K562 (cell line): Measurements from ENCODE around the gene IMMP2L. TPM values are rescaled to one million over a fixed set of nuclear protein-coding genes. Genes with fewer than 3 reads are reported as not detected.

Experiments used
- ATAC-seq: fragments of 200-7000 bp; cut with Tn5 transposase; 3 replicates; pipeline ENCODE4 v1.9.1; 2020; ENCODE audit warnings: moderate library complexity
- BruUV-seq: library from RNA; stranded (reverse); fragments of 400-500 nt; replicated peaks from 2 replicates; lab custom pipeline; 2021; lab: Mats Ljungman, UMichigan
- CTCF ChIA-PET: fragments of 300-600 bp; formaldehyde crosslinking; extraction: SDS; loops from one replicate; lab custom pipeline; 2021; ENCODE audit warnings: low intra/inter-chr PET ratio; lab: Yijun Ruan, JAX
- POLR2A ChIA-PET: fragments of 300-600, 350-650 bp; sonication (Branson Sonifier 250); formaldehyde crosslinking; extraction: SDS; loops from one replicate; lab custom pipeline; 2021; ENCODE audit warnings: antibody characterized with exemption, inconsistent platforms; lab: Yijun Ruan, JAX
- DNase-seq, 4 experiments: peaks; one replicate each; pipeline versions ENCODE4 v3.0.0 to v3.0.0-alpha.2; 2011 to 2018; ENCODE audit warnings: low spot score in 3 of 4, mixed read lengths in 3 of 4; ENCODE audit errors: extremely low read depth in 1 of 4
- FAIRE-seq: peaks from 2 replicates; lab custom pipeline; 2011; peaks lifted over from hg19 to GRCh38; lab: Jason Lieb, UNC
- H2AFZ ChIP-seq: 2 replicates; pipeline ENCODE4 v1.6.0; 2011; ENCODE audit warnings: low read depth, low read length, control low read depth, inconsistent platforms
- H3K27ac ChIP-seq: fragments of 200-600 bp; 3 replicates; pipeline ENCODE4 v1.8.0; 2011; ENCODE audit warnings: low read depth, mild to moderate bottlenecking, control low read depth, inconsistent platforms, low read length, moderate library complexity, mixed read lengths; ENCODE audit errors: extremely low read depth
- H3K27me3 ChIP-seq, 2 experiments: fragments of 300-600 bp in 1 of 2; 2 replicates in 1 of 2; 3 replicates in 1 of 2; pipeline versions ENCODE4 v1.6.0 to v1.8.0; 2011; ENCODE audit warnings: inconsistent platforms in 2 of 2, low read length in 2 of 2, mild to moderate bottlenecking in 1 of 2, mixed read lengths in 1 of 2, moderate library complexity in 1 of 2; ENCODE audit not compliant: control insufficient read depth in 2 of 2, insufficient read depth in 2 of 2
- H3K36me3 ChIP-seq: fragments of 300-600 bp; 3 replicates; pipeline ENCODE4 v1.8.0; 2011; ENCODE audit warnings: mild to moderate bottlenecking, low read length, inconsistent platforms; ENCODE audit not compliant: control insufficient read depth, insufficient read depth
- H3K4me1 ChIP-seq, 2 experiments: fragments of 200-600 bp in 1 of 2; replicated peaks in 1 of 2; 2 replicates in 1 of 2; 3 replicates in 1 of 2; pipeline versions ENCODE4 v1.5.1 to v1.8.0; 2011; ENCODE audit warnings: inconsistent platforms in 2 of 2, low read length in 2 of 2, mild to moderate bottlenecking in 1 of 2, mixed read lengths in 1 of 2, moderate library complexity in 1 of 2; ENCODE audit not compliant: control insufficient read depth in 2 of 2, insufficient read depth in 2 of 2
- H3K4me2 ChIP-seq: 2 replicates; pipeline ENCODE4 v1.6.1; 2011; ENCODE audit warnings: low read length, control low read depth, inconsistent platforms, mixed read lengths; ENCODE audit not compliant: insufficient read depth
- H3K4me3 ChIP-seq: fragments of 200-600 bp; sonication (generic), shearing (Covaris generic); 2 replicates; pipeline ENCODE4 v1.5.1; 2016; ENCODE audit warnings: control low read depth, inconsistent platforms
- H3K79me2 ChIP-seq: fragments of 200-600 bp; 3 replicates; pipeline ENCODE4 v1.8.0; 2011; ENCODE audit warnings: low read length, inconsistent platforms; ENCODE audit not compliant: control insufficient read depth, insufficient read depth
- H3K9ac ChIP-seq, 2 experiments: 2 replicates each; pipeline versions ENCODE4 v1.6.0 to v1.6.1; 2011; ENCODE audit warnings: low read depth in 2 of 2, low read length in 2 of 2, control low read depth in 1 of 2, inconsistent platforms in 1 of 2, mild to moderate bottlenecking in 1 of 2, mixed read lengths in 1 of 2; ENCODE audit not compliant: insufficient read depth in 1 of 2
- H3K9me1 ChIP-seq: one replicate; pipeline ENCODE4 v1.6.0; 2011; ENCODE audit warnings: inconsistent platforms, mild to moderate bottlenecking, low read length, moderate library complexity; ENCODE audit not compliant: control insufficient read depth, insufficient read depth
- H3K9me3 ChIP-seq: replicated peaks from 2 replicates; pipeline ENCODE4 v1.5.1; 2011; ENCODE audit warnings: low read depth, low read length, inconsistent platforms; ENCODE audit not compliant: control insufficient read depth, insufficient read depth
- H4K20me1 ChIP-seq: replicated peaks from 2 replicates; pipeline ENCODE4 v1.6.1; 2011; ENCODE audit warnings: low read length, inconsistent platforms, mixed read lengths; ENCODE audit not compliant: control insufficient read depth, insufficient read depth
- CBX8 ChIP-seq: fragments of 200-600 bp; sonication (generic); IDR thresholded peaks from 2 replicates; pipeline ENCODE4 v1.6.1; 2012; ENCODE audit warnings: borderline replicate concordance, mixed run types, low read depth, mild to moderate bottlenecking, moderate library complexity, mixed read lengths, low read length, control low read depth, inconsistent platforms; ENCODE audit not compliant: poor library complexity, severe bottlenecking; ENCODE audit errors: extremely low read depth
- CEBPB ChIP-seq: fragments of 450-650 bp; IDR thresholded peaks from 2 replicates; pipeline ENCODE4 v1.6.1; 2016; ENCODE audit warnings: missing genetic modification characterization, missing compliant biosample characterization
- CEBPG ChIP-seq, 3 experiments: fragments of 200-800 bp in 1 of 3; sonication (Bioruptor generic) in 1 of 3; sonication (generic) in 1 of 3; formaldehyde crosslinking in 1 of 3; IDR thresholded peaks in 2 of 3; conservative IDR thresholded peaks in 1 of 3; 2 replicates each; pipeline versions ENCODE4 v1.6.1 to v1.8.0; 2016 to 2022; ENCODE audit warnings: missing compliant biosample characterization in 2 of 3, missing genetic modification characterization in 2 of 3, mild to moderate bottlenecking in 1 of 3, missing genetic modification reagents in 1 of 3
- CHD1 ChIP-seq: fragments of 200-600 bp; sonication (generic); IDR thresholded peaks from one replicate; pipeline ENCODE4 v1.6.1; 2012; ENCODE audit warnings: mild to moderate bottlenecking, moderate library complexity, low read length, inconsistent platforms
- ELF2 ChIP-seq: fragments of 250-450 bp; sonication (Bioruptor Pico); IDR thresholded peaks from 2 replicates; pipeline ENCODE4 v1.5.0; 2021; ENCODE audit warnings: mild to moderate bottlenecking
- HNRNPUL1 ChIP-seq: fragments of 200-400 bp; formaldehyde crosslinking; IDR thresholded peaks from 2 replicates; pipeline ENCODE4 v1.6.1; 2017; ENCODE audit warnings: low read length
- KLF1 ChIP-seq: fragments of 450-650 bp; IDR thresholded peaks from 2 replicates; pipeline ENCODE4 v1.6.1; 2016; ENCODE audit warnings: missing genetic modification characterization, missing compliant biosample characterization
- NR2C1 ChIP-seq, 2 experiments: fragments of 450-650 bp; IDR thresholded peaks; 2 replicates each; pipeline ENCODE4 v1.6.1; 2017; ENCODE audit warnings: mild to moderate bottlenecking in 2 of 2, antibody characterized with exemption in 1 of 2, inconsistent platforms in 1 of 2, missing compliant biosample characterization in 1 of 2, missing genetic modification characterization in 1 of 2
- RUNX1 ChIP-seq: sonication (generic); IDR thresholded peaks from 2 replicates; pipeline ENCODE4 v1.6.1; 2016; ENCODE audit warnings: antibody characterized with exemption, low read depth
- SP2 ChIP-seq: IDR thresholded peaks from 2 replicates; pipeline ENCODE4 v1.6.1; 2011; ENCODE audit warnings: mild to moderate bottlenecking, low read depth, low read length, moderate library complexity; ENCODE audit not compliant: poor library complexity, severe bottlenecking; ENCODE audit errors: extremely low read depth
- SRSF9 ChIP-seq: fragments of 200-400 bp; formaldehyde crosslinking; IDR thresholded peaks from 2 replicates; pipeline ENCODE4 v1.6.1; 2017; ENCODE audit warnings: low read depth, low read length, borderline replicate concordance
- THAP12 ChIP-seq: fragments of 250-450 bp; sonication (Bioruptor Pico); IDR thresholded peaks from 2 replicates; pipeline ENCODE4 v1.9.0; 2021; ENCODE audit warnings: mild to moderate bottlenecking, inconsistent platforms
- TRIM24 ChIP-seq, 2 experiments: fragments of 450-650 bp; IDR thresholded peaks; 2 replicates each; pipeline ENCODE4 v1.6.1; 2016
- ZNF347 ChIP-seq: fragments of 450-650 bp; formaldehyde crosslinking; IDR thresholded peaks from 2 replicates; pipeline ENCODE4 v1.4.0; 2020; ENCODE audit warnings: low read depth, mild to moderate bottlenecking, moderate library complexity
- WGBS: fragments of 100-300 bp; shearing (Covaris generic); methylation state at CpG from one replicate; pipeline ENCODE4 v1.1.6; 2016; ENCODE audit warnings: low coverage, mixed read lengths; ENCODE audit not compliant: insufficient coverage; ENCODE audit errors: missing lambda C conversion rate; 5-methylcytosine and 5-hydroxymethylcytosine counted together
- in situ Hi-C: fragments of 300-500 bp; cut with MboI; formaldehyde crosslinking; loops from 4 replicates; pipeline ENCODE4 v1.15.0; 2018; ENCODE audit warnings: inconsistent platforms, mixed read lengths
- intact Hi-C: fragments of 100-400 bp; cut with micrococcal nuclease; formaldehyde crosslinking; loops from 2 replicates; pipeline ENCODE4 v1.14.2; 2022
- polyA plus RNA-seq, 8 experiments: library from polyadenylated mRNA; depleted of rRNA in 4 of 8; stranded (reverse) in 5 of 8; unstranded in 3 of 8; fragments of >200 nt; fragmentation: Nextera tagmentation in 2 of 8; fragmentation: Illumina TruSeq in 1 of 8; extraction: Ambion mirVana in 2 of 8; extraction: Trizol in 1 of 8; gene quantifications; 2 replicates each; pipeline versions ENCODE4 v1.2.1 to v1.2.3, GENCODE V29; 2011 to 2014; ENCODE audit warnings: inconsistent platforms in 1 of 8, missing spikeins in 1 of 8
- total RNA-seq, 7 experiments: library from RNA; depleted of rRNA in 6 of 7; stranded (reverse); fragments of >200 nt in 6 of 7; fragmentation: Illumina TruSeq in 2 of 7; extraction: Trizol in 2 of 7; gene quantifications; 2 replicates each; pipeline versions ENCODE4 v1.2.1 to v1.2.3, GENCODE V29; 2011 to 2021; ENCODE audit warnings: low replicate concordance in 1 of 7
- TF ChIP-seq, protein P1 (sequence below): IDR thresholded peaks from 2 replicates; pipeline ENCODE4 v1.6.1; 2012; ENCODE audit warnings: low read depth, low read length, improper control_type of control experiment, borderline replicate concordance
- TF ChIP-seq, protein P2 (sequence below): fragments of 450-650 bp; IDR thresholded peaks from 2 replicates; pipeline ENCODE4 v1.6.1; 2016; ENCODE audit warnings: missing biosample characterization, missing genetic modification characterization

The IMMP2L gene
- total and polyA plus RNA-seq, 9 of the 15 experiments (the other 6 are each of a cell fraction or from before 2014, with no cell fraction given), result 29.7 to 116 (median 53.0) TPM

DNA sequence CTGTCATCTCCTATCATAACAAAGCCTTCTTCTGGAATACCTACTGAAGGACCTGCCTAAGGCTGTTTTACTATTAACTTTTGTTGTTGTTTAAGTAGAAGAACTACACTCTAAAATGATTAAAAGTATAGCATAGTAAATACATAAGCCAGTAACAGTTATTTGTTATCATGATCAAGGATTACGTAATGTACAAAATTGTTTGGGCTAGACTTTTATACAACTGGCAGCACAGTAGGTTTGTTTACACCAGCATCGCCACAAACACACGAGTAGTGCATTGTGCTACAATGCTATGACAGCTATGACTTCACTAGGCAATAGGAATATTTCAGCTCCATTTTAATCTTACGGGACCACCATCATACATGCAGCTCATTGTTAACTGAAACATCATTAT is 302.3 kb downstream of the IMMP2L start:
- FAIRE-seq (no peak), DNase-seq (no peak), ATAC-seq (no peak)
- H4K20me1 ChIP-seq, result no peaks in the 10 kb centered on the region
- H3K27ac ChIP-seq, result no peak overlapping the region
- no peak overlapping the region for H3K4me2 ChIP-seq
- in situ Hi-C loops (no loop called here), intact Hi-C loops (no loop called here)
- no peak overlapping the region for H3K9ac ChIP-seq
- no peaks in the 10 kb centered on the region for H3K36me3 ChIP-seq
- peaks cover 0 to 5% of the 10 kb centered on the region in 2 experiments; a peak in 2 of 5 replicates for H3K4me1 ChIP-seq
- POLR2A ChIA-PET, result no interaction called here
- H3K9me3 ChIP-seq, result no peaks in the 10 kb centered on the region
- no peak overlapping the region for H3K4me3 ChIP-seq
- BruUV-seq, result no TSS peak
- H3K9me1 ChIP-seq, result no peaks in the 10 kb centered on the region
- TF ChIP-seq CBX8 (no peak), TRIM24 (IDR thresholded peaks at IDR 0.05) (0 out of 4 replicates have a peak, but pooled peaks have one; percentile 26 to 28), ELF2 (CRISPR knock-in tag) (no peak), ZNF347 (CRISPR knock-in tag) (no peak), CEBPB (peak; percentile 95), SP2 (no peak), CHD1 (no peak), RUNX1 (no peak), THAP12 (CRISPR knock-in tag) (no peak), KLF1 (tag) (no peak), CEBPG (CRISPR knock-in tag; IDR thresholded peaks at IDR 0.05) (no peak), CEBPG (tag; conservative IDR thresholded peaks at IDR 0.05 in 1 of 2, IDR thresholded peaks at IDR 0.05 in 1 of 2) (peak in 1 of 2 experiments; percentile 72; a peak in 2 of 4 replicates), HNRNPUL1 (no peak), SRSF9 (no peak), NR2C1 (IDR thresholded peaks at IDR 0.05) (no peak), NR2C1 (tag; IDR thresholded peaks at IDR 0.05) (no peak)
- TF ChIP-seq, protein P1, sequence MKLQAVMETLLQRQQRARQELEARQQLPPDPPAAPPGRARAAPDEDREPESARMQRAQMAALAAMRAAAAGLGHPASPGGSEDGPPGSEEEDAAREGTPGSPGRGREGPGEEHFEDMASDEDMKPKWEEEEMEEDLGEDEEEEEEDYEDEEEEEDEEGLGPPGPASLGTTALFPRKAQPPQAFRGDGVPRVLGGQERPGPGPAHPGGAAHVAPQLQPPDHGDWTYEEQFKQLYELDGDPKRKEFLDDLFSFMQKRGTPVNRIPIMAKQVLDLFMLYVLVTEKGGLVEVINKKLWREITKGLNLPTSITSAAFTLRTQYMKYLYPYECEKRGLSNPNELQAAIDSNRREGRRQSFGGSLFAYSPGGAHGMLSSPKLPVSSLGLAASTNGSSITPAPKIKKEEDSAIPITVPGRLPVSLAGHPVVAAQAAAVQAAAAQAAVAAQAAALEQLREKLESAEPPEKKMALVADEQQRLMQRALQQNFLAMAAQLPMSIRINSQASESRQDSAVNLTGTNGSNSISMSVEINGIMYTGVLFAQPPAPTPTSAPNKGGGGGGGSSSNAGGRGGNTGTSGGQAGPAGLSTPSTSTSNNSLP, result no peak
- TF ChIP-seq, protein P2, sequence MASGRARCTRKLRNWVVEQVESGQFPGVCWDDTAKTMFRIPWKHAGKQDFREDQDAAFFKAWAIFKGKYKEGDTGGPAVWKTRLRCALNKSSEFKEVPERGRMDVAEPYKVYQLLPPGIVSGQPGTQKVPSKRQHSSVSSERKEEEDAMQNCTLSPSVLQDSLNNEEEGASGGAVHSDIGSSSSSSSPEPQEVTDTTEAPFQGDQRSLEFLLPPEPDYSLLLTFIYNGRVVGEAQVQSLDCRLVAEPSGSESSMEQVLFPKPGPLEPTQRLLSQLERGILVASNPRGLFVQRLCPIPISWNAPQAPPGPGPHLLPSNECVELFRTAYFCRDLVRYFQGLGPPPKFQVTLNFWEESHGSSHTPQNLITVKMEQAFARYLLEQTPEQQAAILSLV (tag), result 0 out of 2 replicates have a peak, but pooled peaks have one; percentile 14
- H3K79me2 ChIP-seq, result no peaks in the 10 kb centered on the region; the same call in 2 of the 3 replicates
- CTCF ChIA-PET, result no interaction called here
- WGBS, result 82% methylated on average over 4 of the region's 4 CpGs
- H2AFZ ChIP-seq, result no peak overlapping the region
- H3K27me3 ChIP-seq, result no peaks in the 10 kb centered on the region
